Measurements from ENCODE around the gene CREBL2.

DNA sequence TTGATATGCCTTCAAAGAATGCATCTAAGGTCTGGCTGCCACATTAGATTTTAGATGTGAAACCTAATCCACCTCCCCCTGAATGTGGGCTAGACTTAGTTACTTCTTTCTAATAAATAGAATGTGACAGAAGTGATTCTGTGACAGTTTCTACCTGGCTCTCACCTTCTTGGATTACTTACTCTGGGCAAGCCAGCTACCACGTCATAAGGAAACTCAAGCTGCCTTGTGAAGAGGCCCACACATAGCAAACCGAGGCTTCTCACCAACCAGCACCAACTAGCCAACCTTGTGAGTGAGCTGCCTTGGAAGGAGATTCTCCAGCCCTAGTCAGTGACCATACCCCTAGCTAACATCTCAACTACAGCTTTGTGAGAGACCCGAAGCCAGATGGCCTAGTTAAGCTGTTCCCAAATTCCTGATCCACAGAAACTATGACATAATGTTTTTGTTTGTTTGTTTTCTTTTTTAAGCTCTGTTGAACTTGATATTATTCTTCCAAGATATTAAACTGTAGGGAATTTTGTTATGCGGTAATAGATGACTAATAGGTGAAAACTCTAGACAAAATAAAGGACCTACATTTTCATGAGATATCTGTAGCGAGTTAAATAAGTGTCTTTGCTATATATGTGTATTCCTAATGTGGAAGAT, 78.1 kb downstream of the CREBL2 start:
- TF ChIP-seq CTCF (IDR thresholded peaks at IDR 0.05) (no peak), POLR2A (IDR thresholded peaks at IDR 0.05) (no peak), EP300 (IDR thresholded peaks at IDR 0.05) (no peak)
